ENCODE data around the gene SATB2. TPM values are rescaled to one million over a fixed set of nuclear protein-coding genes. Genes with fewer than 3 reads are reported as not detected.

The SATB2 gene
- 3.3 and 7.4 TPM in 2 replicates for total RNA-seq

GRCh38 chr2:199457147-199458008 is at the start of gene SATB2:
Gene SATB2 (minus strand): TSS chr2:199457939. CDS start chr2:199456037, 1,902 bp downstream.

Data from smooth muscle cell of the umbilical artery (primary cell).